ENCODE measurements around the gene ZBTB7C.

- TF ChIP-seq POLR2A (IDR thresholded peaks at IDR 0.05) (no peak), CTCF (IDR thresholded peaks at IDR 0.05) (no peak), POLR2AphosphoS5 (IDR thresholded peaks at IDR 0.05) (no peak)
These were observed 131.1 kb downstream of the ZBTB7C start for GRCh38 chr18:48278081-48278480.
